Astrocyte of the cerebellum (primary cell): Measurements from ENCODE around the gene ADNP.
A peak's percentile ranks its signal among the peaks of the same experiment; 100 is the strongest.

Experiments
- DNase-seq: peaks from one replicate; pipeline ENCODE4 v3.0.0-alpha.2; 2011; ENCODE audit warnings: low read depth
- H3K4me3 ChIP-seq: 2 replicates; pipeline ENCODE4 v1.5.1; 2011; ENCODE audit warnings: mild to moderate bottlenecking, low read depth, low read length, moderate library complexity
- CTCF ChIP-seq: IDR thresholded peaks from 2 replicates; pipeline ENCODE4 v1.5.1; 2012; ENCODE audit warnings: low read length, low read depth, moderate library complexity, mild to moderate bottlenecking; ENCODE audit errors: missing control alignments
- in situ Hi-C: cut with HindIII; loops from 2 replicates; pipeline ENCODE4 v1.10.0; 2017; ENCODE audit warnings: low sequenced_read_pairs

ADNP gene

GRCh38 chr20:50969435-50969834, 38.2 kb upstream of the ADNP start:
- TF ChIP-seq CTCF: no peak
- DNase-seq: no peak
- no peak overlapping the region for H3K4me3 ChIP-seq
- in situ Hi-C loops: no loop called here

GRCh38 chr20:50968289-50968688, 37.1 kb upstream of the ADNP start:
- no peak for DNase-seq
- TF ChIP-seq CTCF: no peak
- no peak overlapping the region for H3K4me3 ChIP-seq
- in situ Hi-C loops: no loop called here

GRCh38 chr20:50967586-50967985, 36.3 kb upstream of the ADNP start:
- in situ Hi-C loops: no loop called here
- no peak overlapping the region for H3K4me3 ChIP-seq

GRCh38 chr20:50959543-50960126, 28.4 kb upstream of the ADNP start:
- in situ Hi-C loops: no loop called here
- peak overlapping the region; percentile 95 for H3K4me3 ChIP-seq
- no peak for DNase-seq
- TF ChIP-seq CTCF: no peak

More at GRCh38 chr20:50967586-50967985, 36.3 kb upstream of the ADNP start:
- TF ChIP-seq CTCF: no peak
- DNase-seq: no peak

GRCh38 chr20:50958615-50959542, 27.6 kb upstream of the ADNP start, which contains the start of gene MOCS3:
MOCS3 (plus strand) TSS chr20:50958818; CDS start chr20:50958843, 25 bp downstream.
- peak; percentile 87 for DNase-seq
- in situ Hi-C loops: no loop called here

More at GRCh38 chr20:50958615-50959542, 27.6 kb upstream of the ADNP start, which contains the start of gene MOCS3:
- no peak for TF ChIP-seq CTCF
- peak within 1 kb of the TSS; percentile 95 for H3K4me3 ChIP-seq
